ENCODE measurements around the gene COL5A1. TPM values are rescaled to one million over a fixed set of nuclear protein-coding genes. Genes with fewer than 3 reads are reported as not detected.
"Not testable (repeated sequence)": the region's sequence is repeated elsewhere in the genome, so short reads cannot be mapped to it uniquely, and the experiment has no call there.

The COL5A1 gene
- total RNA-seq, 1 donor, result 801 TPM

DNA sequence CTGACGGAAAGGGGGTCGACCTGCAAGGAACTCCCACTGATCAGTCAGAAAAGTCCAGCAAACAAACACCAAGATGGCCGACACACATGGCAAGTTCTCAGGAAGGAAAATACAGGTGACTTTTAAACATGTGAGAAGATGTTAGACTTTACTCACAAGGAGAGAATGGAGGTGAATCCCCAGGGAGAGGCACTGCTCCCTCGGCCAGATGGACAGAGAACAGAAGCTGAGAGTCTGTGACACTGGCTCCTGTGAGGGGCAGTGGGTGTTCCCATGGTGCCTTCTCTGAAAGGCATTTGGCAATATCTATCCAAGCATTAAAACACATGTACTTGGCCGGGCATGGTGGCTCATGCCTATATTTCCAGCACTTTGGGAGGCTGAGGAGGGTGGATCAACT lies 22.8 kb downstream of the COL5A1 start:
- Histone ChIP-seq H3K4me3 (ENCODE audit: insufficient read depth, low read length) (no peak overlapping the region), H3K4me1 (ENCODE audit: insufficient read depth, low read length) (peaks cover 65% of the 10 kb centered on the region), H3K27me3 (ENCODE audit: insufficient read depth, low read length) (no peaks in the 10 kb centered on the region), H3K79me2 (ENCODE audit: insufficient read depth, low read length) (peaks cover 96% of the 10 kb centered on the region), H2AFZ (ENCODE audit: low read length) (no peak overlapping the region), H3K4me2 (ENCODE audit: insufficient read depth, low read length) (no peak overlapping the region), H3K9me3 (ENCODE audit: low read depth, low read length) (no peaks in the 10 kb centered on the region), H3K36me3 (ENCODE audit: insufficient read depth, low read length) (peaks cover 57% of the 10 kb centered on the region), H3K27ac (ENCODE audit: low read depth, low read length) (peak overlapping the region; percentile 17), H4K20me1 (ENCODE audit: insufficient read depth, low read length) (peaks cover 90% of the 10 kb centered on the region)
- TF ChIP-seq, protein P1, sequence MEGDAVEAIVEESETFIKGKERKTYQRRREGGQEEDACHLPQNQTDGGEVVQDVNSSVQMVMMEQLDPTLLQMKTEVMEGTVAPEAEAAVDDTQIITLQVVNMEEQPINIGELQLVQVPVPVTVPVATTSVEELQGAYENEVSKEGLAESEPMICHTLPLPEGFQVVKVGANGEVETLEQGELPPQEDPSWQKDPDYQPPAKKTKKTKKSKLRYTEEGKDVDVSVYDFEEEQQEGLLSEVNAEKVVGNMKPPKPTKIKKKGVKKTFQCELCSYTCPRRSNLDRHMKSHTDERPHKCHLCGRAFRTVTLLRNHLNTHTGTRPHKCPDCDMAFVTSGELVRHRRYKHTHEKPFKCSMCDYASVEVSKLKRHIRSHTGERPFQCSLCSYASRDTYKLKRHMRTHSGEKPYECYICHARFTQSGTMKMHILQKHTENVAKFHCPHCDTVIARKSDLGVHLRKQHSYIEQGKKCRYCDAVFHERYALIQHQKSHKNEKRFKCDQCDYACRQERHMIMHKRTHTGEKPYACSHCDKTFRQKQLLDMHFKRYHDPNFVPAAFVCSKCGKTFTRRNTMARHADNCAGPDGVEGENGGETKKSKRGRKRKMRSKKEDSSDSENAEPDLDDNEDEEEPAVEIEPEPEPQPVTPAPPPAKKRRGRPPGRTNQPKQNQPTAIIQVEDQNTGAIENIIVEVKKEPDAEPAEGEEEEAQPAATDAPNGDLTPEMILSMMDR (IDR thresholded peaks at IDR 0.05; ENCODE audit: extremely low read depth, low read depth, low read length), result no peak
- no peak for DNase-seq (ENCODE audit: insufficient read length, low spot score, missing footprints)

DNA sequence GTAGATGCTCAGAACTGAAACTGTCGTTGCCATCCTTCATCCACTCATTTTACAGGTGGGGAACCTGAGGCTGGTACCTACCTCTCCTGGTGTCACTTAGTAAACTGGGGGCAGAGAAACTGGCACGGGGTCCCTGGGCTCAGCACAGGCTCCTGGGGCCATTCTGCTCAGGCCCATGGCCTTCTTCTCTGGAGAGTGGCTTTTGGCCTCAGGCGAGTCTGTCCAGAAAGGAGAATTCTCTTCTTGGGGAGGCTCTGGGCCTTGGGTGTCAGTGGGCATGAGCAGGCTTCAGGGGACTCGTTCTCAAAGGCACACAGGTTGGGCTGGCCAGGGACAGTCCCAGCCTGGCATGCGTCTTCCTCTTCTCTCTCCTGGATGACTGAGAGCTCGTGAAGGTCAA lies 24.6 kb downstream of the COL5A1 start:
- Histone ChIP-seq H3K27me3 (ENCODE audit: insufficient read depth, low read length) (no peaks in the 10 kb centered on the region), H3K4me1 (ENCODE audit: insufficient read depth, low read length) (peaks cover 74% of the 10 kb centered on the region), H3K4me3 (ENCODE audit: insufficient read depth, low read length) (no peak overlapping the region), H2AFZ (ENCODE audit: low read length) (no peak overlapping the region), H4K20me1 (ENCODE audit: insufficient read depth, low read length) (peaks cover 90% of the 10 kb centered on the region), H3K36me3 (ENCODE audit: insufficient read depth, low read length) (peaks cover 39% of the 10 kb centered on the region), H3K4me2 (ENCODE audit: insufficient read depth, low read length) (peak overlapping the region; percentile 5), H3K27ac (ENCODE audit: low read depth, low read length) (peak overlapping the region; percentile 77), H3K79me2 (ENCODE audit: insufficient read depth, low read length) (peaks cover 96% of the 10 kb centered on the region), H3K9me3 (ENCODE audit: low read depth, low read length) (no peaks in the 10 kb centered on the region)
- no peak for DNase-seq (ENCODE audit: insufficient read length, low spot score, missing footprints)
- TF ChIP-seq, protein P1 (IDR thresholded peaks at IDR 0.05; ENCODE audit: extremely low read depth, low read depth, low read length), result no peak

DNA sequence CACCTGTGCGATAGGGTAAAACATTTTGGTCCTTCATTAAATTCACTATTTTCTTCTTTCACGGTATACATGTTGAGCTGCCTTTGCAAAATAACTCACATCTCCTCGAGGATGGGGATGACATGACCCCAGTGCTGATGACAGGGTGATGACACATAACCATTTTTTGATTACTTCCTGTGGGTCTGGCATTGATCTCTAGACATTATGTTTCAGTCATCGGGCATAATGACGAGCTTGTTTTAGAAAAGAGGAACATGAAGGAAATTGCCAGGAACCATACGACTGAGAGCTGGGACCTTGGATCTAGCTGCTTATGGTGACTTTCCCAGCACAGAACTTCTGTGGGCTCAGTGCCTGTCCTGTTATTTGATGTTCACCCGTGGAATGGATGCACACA lies 25.2 kb downstream of the COL5A1 start:
- TF ChIP-seq, protein P1 (IDR thresholded peaks at IDR 0.05; ENCODE audit: extremely low read depth, low read depth, low read length), result no peak
- peak; percentile 90 for DNase-seq (ENCODE audit: insufficient read length, low spot score, missing footprints)
- H3K27ac ChIP-seq (ENCODE audit: low read depth, low read length), result peak overlapping the region; percentile 77
- H3K4me1 ChIP-seq (ENCODE audit: insufficient read depth, low read length), result peaks cover 73% of the 10 kb centered on the region
- H3K4me2 ChIP-seq (ENCODE audit: insufficient read depth, low read length), result peak overlapping the region; percentile 34
- no peaks in the 10 kb centered on the region for H3K9me3 ChIP-seq (ENCODE audit: low read depth, low read length)
- H3K4me3 ChIP-seq (ENCODE audit: insufficient read depth, low read length), result no peak overlapping the region
- H2AFZ ChIP-seq (ENCODE audit: low read length), result no peak overlapping the region
- H3K36me3 ChIP-seq (ENCODE audit: insufficient read depth, low read length), result peaks cover 36% of the 10 kb centered on the region
- peaks cover 90% of the 10 kb centered on the region for H4K20me1 ChIP-seq (ENCODE audit: insufficient read depth, low read length)
- no peaks in the 10 kb centered on the region for H3K27me3 ChIP-seq (ENCODE audit: insufficient read depth, low read length)
- H3K79me2 ChIP-seq (ENCODE audit: insufficient read depth, low read length), result peaks cover 96% of the 10 kb centered on the region

DNA sequence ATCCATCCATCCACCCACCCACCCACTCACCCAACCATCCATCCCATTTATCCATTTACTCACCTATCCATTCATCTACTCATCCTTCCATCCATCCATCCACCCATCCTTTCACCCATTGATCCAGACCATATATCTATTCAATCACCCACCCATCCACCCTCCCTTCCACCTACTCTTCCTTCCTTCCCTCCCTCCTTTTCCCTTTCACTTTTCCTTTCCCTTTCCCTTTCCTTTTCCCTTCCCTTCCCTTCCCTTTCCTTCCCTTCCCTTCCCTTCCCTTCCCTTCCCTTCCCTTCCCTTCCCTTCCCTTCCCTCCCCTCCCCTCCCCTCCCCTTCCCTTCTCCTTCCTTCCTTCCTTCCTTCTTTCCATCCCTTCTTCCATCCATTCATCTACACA lies 27.4 kb downstream of the COL5A1 start:
- Histone ChIP-seq H4K20me1 (ENCODE audit: insufficient read depth, low read length) (peaks cover 89% of the 10 kb centered on the region), H3K27ac (ENCODE audit: low read depth, low read length) (peak overlapping the region; percentile 70), H3K36me3 (ENCODE audit: insufficient read depth, low read length) (peaks cover 33% of the 10 kb centered on the region), H3K4me1 (ENCODE audit: insufficient read depth, low read length) (peaks cover 63% of the 10 kb centered on the region), H3K79me2 (ENCODE audit: insufficient read depth, low read length) (peaks cover 99% of the 10 kb centered on the region)
- H3K9me3 ChIP-seq (ENCODE audit: low read depth, low read length); DNase-seq (ENCODE audit: insufficient read length, low spot score, missing footprints); H2AFZ ChIP-seq (ENCODE audit: low read length); H3K4me3 ChIP-seq (ENCODE audit: insufficient read depth, low read length); H3K4me2 ChIP-seq (ENCODE audit: insufficient read depth, low read length); H3K27me3 ChIP-seq (ENCODE audit: insufficient read depth, low read length): not testable (repeated sequence)

All from osteoblast (primary cell).